ENCODE measurements around the gene KIAA0930.

The KIAA0930 gene

GRCh38 chr22:45225732-45226502, 14.8 kb downstream of the KIAA0930 start (continued):
- TF ChIP-seq ZBTB11 (tag by site-specific recombination; conservative IDR thresholded peaks at IDR 0.05; ENCODE audit: low read depth) = no peak
- TF ChIP-seq ZBTB6 (tag by site-specific recombination; IDR thresholded peaks at IDR 0.05) = no peak
- no peak for TF ChIP-seq PRDM2 (tag by site-specific recombination; IDR thresholded peaks at IDR 0.05; ENCODE audit: borderline replicate concordance)
- TF ChIP-seq SETDB1 (IDR thresholded peaks at IDR 0.05; ENCODE audit: insufficient read length, low read length) = no peak
- no peak for TF ChIP-seq ZNF830 (tag by site-specific recombination; IDR thresholded peaks at IDR 0.05; ENCODE audit: low read depth)
- no peak for TF ChIP-seq ZBTB20 (tag by site-specific recombination; IDR thresholded peaks at IDR 0.05)
- no peak for TF ChIP-seq ZNF645 (tag by site-specific recombination; IDR thresholded peaks at IDR 0.05)
- TF ChIP-seq PRDM1 (tag by site-specific recombination; IDR thresholded peaks at IDR 0.05) = no peak
- no peak for TF ChIP-seq ZBTB26 (tag by site-specific recombination; optimal IDR thresholded peaks at IDR 0.05)
- no peak for TF ChIP-seq ZNF549 (tag by site-specific recombination; IDR thresholded peaks at IDR 0.05)
- TF ChIP-seq BCL11B (tag by site-specific recombination; IDR thresholded peaks at IDR 0.05; ENCODE audit: low read depth) = no peak
- TF ChIP-seq ZBTB44 (tag by site-specific recombination; IDR thresholded peaks at IDR 0.05) = no peak
